ENCODE measurements around the gene FNIP2. TPM values are rescaled to one million over a fixed set of nuclear protein-coding genes. Genes with fewer than 3 reads are reported as not detected.

FNIP2 gene
- total and polyA plus RNA-seq, 4 donors, result 8.8 to 88.7 (median 23.5) TPM

DNA sequence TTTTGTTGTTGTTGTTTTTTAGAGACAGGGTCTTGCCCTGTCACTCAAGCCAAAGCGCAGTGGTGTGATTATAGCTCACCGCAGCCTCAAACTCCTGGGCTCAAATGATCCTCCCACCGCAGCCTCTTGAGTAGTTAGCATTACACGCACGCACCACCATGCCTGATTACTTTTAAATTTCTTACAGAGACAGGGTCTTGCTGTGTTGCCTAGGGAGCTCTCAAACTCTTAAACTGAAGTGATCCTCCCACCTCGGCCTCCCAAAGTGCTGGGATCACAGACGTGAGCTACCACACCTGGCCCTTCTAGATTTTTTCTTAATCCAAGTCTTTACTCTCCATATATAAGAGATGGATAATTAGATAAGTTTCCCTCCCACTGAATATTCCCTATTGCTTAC is 29.2 kb downstream of the FNIP2 start:
- peaks cover 20 to 77% (median 71%) of the 10 kb centered on the region in 4 donors for H3K4me1 ChIP-seq (ENCODE audit: control insufficient read depth in 4 of 4, insufficient read depth in 4 of 4, low read length in 3 of 4)

DNA sequence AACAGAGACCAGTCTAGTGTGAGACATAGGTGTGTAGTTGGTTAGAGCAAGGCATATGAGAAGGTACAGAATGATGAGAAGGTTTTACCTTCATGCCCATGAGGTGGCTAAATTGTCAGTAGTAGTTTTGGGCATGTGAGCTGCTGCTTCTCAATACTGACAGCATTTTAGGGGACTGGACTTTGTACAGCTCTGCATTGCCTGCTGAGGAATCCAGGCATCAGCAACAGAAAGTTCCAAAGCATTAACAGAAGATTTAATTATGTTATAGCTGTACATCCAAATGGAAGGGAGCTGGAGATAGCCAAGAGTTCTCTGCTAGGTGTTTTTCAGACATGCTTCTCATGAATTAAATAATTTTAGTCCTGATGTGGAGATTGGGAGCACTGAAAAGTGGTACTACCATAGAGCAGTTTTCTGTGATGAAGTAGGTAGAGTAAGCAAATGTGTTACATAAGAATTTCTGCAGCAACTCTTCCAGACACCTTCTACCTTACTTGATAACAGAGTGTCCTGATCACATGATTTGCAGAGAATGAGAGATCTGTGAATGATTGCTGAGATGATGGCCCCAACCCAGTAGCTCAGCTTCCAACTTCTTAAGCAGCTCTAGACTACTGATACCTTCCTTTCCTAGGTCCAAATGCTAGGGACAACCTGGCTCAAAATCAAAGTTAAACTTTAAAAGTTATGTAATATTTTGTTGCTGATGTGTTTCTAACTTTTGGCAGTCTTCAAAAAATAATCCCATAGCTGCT is 30.4 kb downstream of the FNIP2 start:
- H3K27ac ChIP-seq (ENCODE audit: low read depth in 1 of 2, low read length in 2 of 2), result peak overlapping the region; percentile 61 to 77
- no peak for DNase-seq (ENCODE audit: low spot score)

More for the DNA sequence above, 29.2 kb downstream of the FNIP2 start:
- Histone ChIP-seq H3K9ac (ENCODE audit: low read depth in 1 of 2, low read length in 2 of 2) (no peak overlapping the region), H3K27me3 (ENCODE audit: control insufficient read depth in 4 of 4, insufficient read depth in 4 of 4, low read length in 3 of 4) (no peaks in the 10 kb centered on the region), H3K9me3 (ENCODE audit: control insufficient read depth in 4 of 4, low read length in 3 of 4) (no peaks in the 10 kb centered on the region), H3K36me3 (ENCODE audit: control insufficient read depth in 4 of 4, insufficient read depth in 3 of 4, low read depth in 1 of 4, low read length in 3 of 4) (no peaks in the 10 kb centered on the region), H3K4me3 (ENCODE audit: low read depth in 1 of 3, low read length in 3 of 3) (no peak overlapping the region), H3K27ac (ENCODE audit: low read depth in 1 of 2, low read length in 2 of 2) (peak overlapping the region in 1 of 2 donors; percentile 77)
- no peak for TF ChIP-seq NR2F2 (IDR thresholded peaks at IDR 0.05)
- WGBS, result 86% methylated on average over 7 of the region's 7 CpGs
- DNase-seq (ENCODE audit: low spot score), result no peak

More for the DNA sequence above, 30.4 kb downstream of the FNIP2 start:
- Histone ChIP-seq H3K4me3 (ENCODE audit: low read depth in 1 of 3, low read length in 3 of 3) (no peak overlapping the region), H3K4me1 (ENCODE audit: control insufficient read depth in 4 of 4, insufficient read depth in 4 of 4, low read length in 3 of 4) (peaks cover 20 to 76% (median 70%) of the 10 kb centered on the region in 4 donors), H3K36me3 (ENCODE audit: control insufficient read depth in 4 of 4, insufficient read depth in 3 of 4, low read depth in 1 of 4, low read length in 3 of 4) (no peaks in the 10 kb centered on the region), H3K9ac (ENCODE audit: low read depth in 1 of 2, low read length in 2 of 2) (no peak overlapping the region), H3K27me3 (ENCODE audit: control insufficient read depth in 4 of 4, insufficient read depth in 4 of 4, low read length in 3 of 4) (no peaks in the 10 kb centered on the region), H3K9me3 (ENCODE audit: control insufficient read depth in 4 of 4, low read length in 3 of 4) (no peaks in the 10 kb centered on the region)
- no peak for TF ChIP-seq TAF1 (conservative IDR thresholded peaks at IDR 0.05)
- peak; percentile 43 for TF ChIP-seq SP1 (IDR thresholded peaks at IDR 0.05)
- no peak for TF ChIP-seq FOXA2 (IDR thresholded peaks at IDR 0.05)
- TF ChIP-seq YY1 (IDR thresholded peaks at IDR 0.05), result no peak
- peak; percentile 55 to 61 for TF ChIP-seq HNF4A (conservative IDR thresholded peaks at IDR 0.05)
- TF ChIP-seq, protein P1, sequence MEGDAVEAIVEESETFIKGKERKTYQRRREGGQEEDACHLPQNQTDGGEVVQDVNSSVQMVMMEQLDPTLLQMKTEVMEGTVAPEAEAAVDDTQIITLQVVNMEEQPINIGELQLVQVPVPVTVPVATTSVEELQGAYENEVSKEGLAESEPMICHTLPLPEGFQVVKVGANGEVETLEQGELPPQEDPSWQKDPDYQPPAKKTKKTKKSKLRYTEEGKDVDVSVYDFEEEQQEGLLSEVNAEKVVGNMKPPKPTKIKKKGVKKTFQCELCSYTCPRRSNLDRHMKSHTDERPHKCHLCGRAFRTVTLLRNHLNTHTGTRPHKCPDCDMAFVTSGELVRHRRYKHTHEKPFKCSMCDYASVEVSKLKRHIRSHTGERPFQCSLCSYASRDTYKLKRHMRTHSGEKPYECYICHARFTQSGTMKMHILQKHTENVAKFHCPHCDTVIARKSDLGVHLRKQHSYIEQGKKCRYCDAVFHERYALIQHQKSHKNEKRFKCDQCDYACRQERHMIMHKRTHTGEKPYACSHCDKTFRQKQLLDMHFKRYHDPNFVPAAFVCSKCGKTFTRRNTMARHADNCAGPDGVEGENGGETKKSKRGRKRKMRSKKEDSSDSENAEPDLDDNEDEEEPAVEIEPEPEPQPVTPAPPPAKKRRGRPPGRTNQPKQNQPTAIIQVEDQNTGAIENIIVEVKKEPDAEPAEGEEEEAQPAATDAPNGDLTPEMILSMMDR (IDR thresholded peaks at IDR 0.05; ENCODE audit: low read depth, low read length, missing input control), result no peak
- TF ChIP-seq RAD21 (IDR thresholded peaks at IDR 0.05), result no peak
- no peak for TF ChIP-seq GABPA (IDR thresholded peaks at IDR 0.05 in 1 of 2, conservative IDR thresholded peaks at IDR 0.05 in 1 of 2)
- TF ChIP-seq, protein P2, sequence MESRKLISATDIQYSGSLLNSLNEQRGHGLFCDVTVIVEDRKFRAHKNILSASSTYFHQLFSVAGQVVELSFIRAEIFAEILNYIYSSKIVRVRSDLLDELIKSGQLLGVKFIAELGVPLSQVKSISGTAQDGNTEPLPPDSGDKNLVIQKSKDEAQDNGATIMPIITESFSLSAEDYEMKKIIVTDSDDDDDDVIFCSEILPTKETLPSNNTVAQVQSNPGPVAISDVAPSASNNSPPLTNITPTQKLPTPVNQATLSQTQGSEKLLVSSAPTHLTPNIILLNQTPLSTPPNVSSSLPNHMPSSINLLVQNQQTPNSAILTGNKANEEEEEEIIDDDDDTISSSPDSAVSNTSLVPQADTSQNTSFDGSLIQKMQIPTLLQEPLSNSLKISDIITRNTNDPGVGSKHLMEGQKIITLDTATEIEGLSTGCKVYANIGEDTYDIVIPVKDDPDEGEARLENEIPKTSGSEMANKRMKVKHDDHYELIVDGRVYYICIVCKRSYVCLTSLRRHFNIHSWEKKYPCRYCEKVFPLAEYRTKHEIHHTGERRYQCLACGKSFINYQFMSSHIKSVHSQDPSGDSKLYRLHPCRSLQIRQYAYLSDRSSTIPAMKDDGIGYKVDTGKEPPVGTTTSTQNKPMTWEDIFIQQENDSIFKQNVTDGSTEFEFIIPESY (IDR thresholded peaks at IDR 0.05), result no peak
- TF ChIP-seq, protein P3, sequence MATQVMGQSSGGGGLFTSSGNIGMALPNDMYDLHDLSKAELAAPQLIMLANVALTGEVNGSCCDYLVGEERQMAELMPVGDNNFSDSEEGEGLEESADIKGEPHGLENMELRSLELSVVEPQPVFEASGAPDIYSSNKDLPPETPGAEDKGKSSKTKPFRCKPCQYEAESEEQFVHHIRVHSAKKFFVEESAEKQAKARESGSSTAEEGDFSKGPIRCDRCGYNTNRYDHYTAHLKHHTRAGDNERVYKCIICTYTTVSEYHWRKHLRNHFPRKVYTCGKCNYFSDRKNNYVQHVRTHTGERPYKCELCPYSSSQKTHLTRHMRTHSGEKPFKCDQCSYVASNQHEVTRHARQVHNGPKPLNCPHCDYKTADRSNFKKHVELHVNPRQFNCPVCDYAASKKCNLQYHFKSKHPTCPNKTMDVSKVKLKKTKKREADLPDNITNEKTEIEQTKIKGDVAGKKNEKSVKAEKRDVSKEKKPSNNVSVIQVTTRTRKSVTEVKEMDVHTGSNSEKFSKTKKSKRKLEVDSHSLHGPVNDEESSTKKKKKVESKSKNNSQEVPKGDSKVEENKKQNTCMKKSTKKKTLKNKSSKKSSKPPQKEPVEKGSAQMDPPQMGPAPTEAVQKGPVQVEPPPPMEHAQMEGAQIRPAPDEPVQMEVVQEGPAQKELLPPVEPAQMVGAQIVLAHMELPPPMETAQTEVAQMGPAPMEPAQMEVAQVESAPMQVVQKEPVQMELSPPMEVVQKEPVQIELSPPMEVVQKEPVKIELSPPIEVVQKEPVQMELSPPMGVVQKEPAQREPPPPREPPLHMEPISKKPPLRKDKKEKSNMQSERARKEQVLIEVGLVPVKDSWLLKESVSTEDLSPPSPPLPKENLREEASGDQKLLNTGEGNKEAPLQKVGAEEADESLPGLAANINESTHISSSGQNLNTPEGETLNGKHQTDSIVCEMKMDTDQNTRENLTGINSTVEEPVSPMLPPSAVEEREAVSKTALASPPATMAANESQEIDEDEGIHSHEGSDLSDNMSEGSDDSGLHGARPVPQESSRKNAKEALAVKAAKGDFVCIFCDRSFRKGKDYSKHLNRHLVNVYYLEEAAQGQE (IDR thresholded peaks at IDR 0.05), result no peak
- TF ChIP-seq EGR1 (IDR thresholded peaks at IDR 0.05; ENCODE audit: low read depth in 2 of 2), result no peak
- TF ChIP-seq, protein P4, sequence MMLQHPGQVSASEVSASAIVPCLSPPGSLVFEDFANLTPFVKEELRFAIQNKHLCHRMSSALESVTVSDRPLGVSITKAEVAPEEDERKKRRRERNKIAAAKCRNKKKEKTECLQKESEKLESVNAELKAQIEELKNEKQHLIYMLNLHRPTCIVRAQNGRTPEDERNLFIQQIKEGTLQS (IDR thresholded peaks at IDR 0.05), result no peak
- TF ChIP-seq JUND (IDR thresholded peaks at IDR 0.05), result no peak
- no peak for TF ChIP-seq NR2F2 (IDR thresholded peaks at IDR 0.05)
- TF ChIP-seq, protein P5, sequence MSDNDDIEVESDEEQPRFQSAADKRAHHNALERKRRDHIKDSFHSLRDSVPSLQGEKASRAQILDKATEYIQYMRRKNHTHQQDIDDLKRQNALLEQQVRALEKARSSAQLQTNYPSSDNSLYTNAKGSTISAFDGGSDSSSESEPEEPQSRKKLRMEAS (IDR thresholded peaks at IDR 0.05), result no peak
- no peak for TF ChIP-seq RXRA (IDR thresholded peaks at IDR 0.05)
- TF ChIP-seq FOXA1 (IDR thresholded peaks at IDR 0.05), result no peak
- peak; percentile 36 for TF ChIP-seq HNF4G (IDR thresholded peaks at IDR 0.05)

Measured in liver (tissue), 9 donors.